ENCODE results near the gene C1RL.

Gene C1RL

DNA sequence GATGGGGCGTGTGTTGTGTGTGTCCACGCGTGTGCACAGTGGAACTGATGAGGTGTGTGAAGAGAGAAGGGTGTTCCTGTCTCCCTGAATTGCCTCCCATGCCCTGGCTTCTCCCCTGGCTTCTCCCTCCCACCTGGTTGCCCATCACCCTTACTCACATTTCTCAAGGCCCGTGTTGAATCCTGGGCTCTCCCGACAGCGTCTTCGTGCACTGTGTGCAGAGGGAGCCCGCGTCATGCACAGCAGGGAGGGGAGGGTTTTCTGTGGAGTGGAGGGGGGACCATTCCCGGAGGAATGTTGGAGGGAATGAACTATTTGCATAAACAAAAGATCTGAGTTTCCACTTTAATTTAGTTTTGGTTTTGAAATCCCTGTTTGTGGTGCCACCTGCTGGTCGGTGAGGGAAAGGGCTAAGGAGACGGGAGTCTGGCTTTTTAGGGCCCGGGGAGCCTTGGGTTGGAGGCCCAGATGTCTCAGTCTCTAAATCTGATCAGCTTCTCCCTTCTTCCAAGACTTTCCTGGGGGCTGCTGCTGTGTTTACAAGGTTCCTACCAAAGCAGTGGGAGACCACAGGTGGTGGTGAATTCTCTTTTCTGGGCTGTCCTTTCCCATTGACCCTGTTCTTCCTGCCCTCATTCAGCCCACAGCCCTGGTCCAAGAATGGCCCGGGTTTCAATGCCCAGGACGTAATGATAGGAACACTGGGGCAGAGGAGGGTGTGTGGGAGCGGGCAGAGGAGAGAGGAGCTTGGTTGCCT, 16.6 kb downstream of the C1RL start, which contains the start of gene C1R:
TSS of gene C1R (minus strand) at position 217 of the 757 bp plus-strand sequence. CDS start at position 160, 57 bp downstream.
- peaks cover 36% of the 10 kb centered on the region for H3K4me1 ChIP-seq (ENCODE audit: control insufficient read depth, insufficient read depth, low read length)
- peak within 1 kb of the TSS; percentile 81 for H3K27ac ChIP-seq (ENCODE audit: low read length)
- H3K9me3 ChIP-seq (ENCODE audit: control insufficient read depth in 2 of 2, low read length in 2 of 2) = no peaks in the 10 kb centered on the region
- H3K27me3 ChIP-seq (ENCODE audit: control insufficient read depth in 1 of 2, insufficient read depth in 2 of 2, low read length in 2 of 2) = no peaks in the 10 kb centered on the region
- H3K36me3 ChIP-seq (ENCODE audit: control insufficient read depth in 2 of 2, insufficient read depth in 2 of 2, low read length in 2 of 2) = peaks cover 10 to 16% of the 10 kb centered on the region in 2 donors
- H3K9ac ChIP-seq (ENCODE audit: low read length in 2 of 2) = peak within 1 kb of the TSS; percentile 85 to 90
- H3K4me3 ChIP-seq (ENCODE audit: low read length in 2 of 2) = peak within 1 kb of the TSS; percentile 87 to 91

DNA sequence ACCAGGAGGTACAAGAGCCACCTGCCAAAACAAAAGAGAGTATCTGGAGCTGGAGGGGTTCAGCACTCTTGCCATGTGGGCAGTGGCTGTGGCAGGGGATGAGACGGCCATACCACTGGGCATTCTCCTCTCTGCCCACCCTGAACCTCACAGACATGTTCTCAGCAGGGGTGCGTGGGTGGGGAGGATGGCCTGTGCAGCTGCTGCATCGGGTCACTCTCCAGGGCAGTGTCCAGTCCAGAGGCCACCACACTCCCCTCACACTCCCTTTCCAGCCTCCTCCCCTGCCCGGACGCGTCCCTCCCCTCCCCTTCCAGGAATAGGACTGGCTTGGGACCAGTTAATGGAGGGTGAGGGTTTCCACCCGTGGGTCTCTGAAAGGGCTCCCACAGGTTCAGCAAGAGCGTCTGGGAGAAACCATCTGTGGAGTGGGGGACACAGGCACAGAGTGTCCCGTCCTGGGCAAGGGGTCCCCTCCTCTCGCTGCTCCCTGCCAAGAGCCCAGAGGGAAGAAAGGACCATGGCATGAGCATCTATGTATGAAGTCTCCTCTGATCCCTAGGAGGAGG, 17.3 kb downstream of the C1RL start:
- H3K4me3 ChIP-seq (ENCODE audit: low read length in 2 of 2) = peak overlapping the region; percentile 87 to 91
- H3K4me1 ChIP-seq (ENCODE audit: control insufficient read depth, insufficient read depth, low read length) = peaks cover 36% of the 10 kb centered on the region
- peak overlapping the region; percentile 85 to 90 for H3K9ac ChIP-seq (ENCODE audit: low read length in 2 of 2)
- no peaks in the 10 kb centered on the region for H3K9me3 ChIP-seq (ENCODE audit: control insufficient read depth in 2 of 2, low read length in 2 of 2)
- peak overlapping the region; percentile 81 for H3K27ac ChIP-seq (ENCODE audit: low read length)
- H3K36me3 ChIP-seq (ENCODE audit: control insufficient read depth in 2 of 2, insufficient read depth in 2 of 2, low read length in 2 of 2) = peaks cover 10 to 20% of the 10 kb centered on the region in 2 donors
- no peaks in the 10 kb centered on the region for H3K27me3 ChIP-seq (ENCODE audit: control insufficient read depth in 1 of 2, insufficient read depth in 2 of 2, low read length in 2 of 2)

DNA sequence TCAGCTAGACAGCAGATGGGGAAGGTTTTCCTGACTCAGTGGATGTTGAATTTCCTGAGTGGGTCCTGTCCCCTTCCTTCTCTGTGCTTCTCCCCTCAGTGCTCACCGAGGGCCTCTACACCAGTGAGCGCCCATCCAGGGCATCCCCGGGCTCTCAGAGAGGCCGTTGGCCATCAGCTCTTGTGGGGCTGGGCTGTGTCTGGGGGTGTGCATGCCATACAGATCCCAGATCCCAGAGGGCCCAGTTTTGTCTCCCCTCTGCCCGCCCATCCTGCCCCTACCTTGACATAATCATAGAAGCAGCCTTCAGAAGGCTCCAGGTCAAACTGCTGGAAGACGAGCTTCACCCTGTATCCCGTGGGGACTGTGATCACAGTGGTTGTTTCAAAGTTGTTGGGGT, 17.8 kb downstream of the C1RL start:
- no peaks in the 10 kb centered on the region for H3K9me3 ChIP-seq (ENCODE audit: control insufficient read depth in 2 of 2, low read length in 2 of 2)
- peak overlapping the region; percentile 81 for H3K27ac ChIP-seq (ENCODE audit: low read length)

DNA sequence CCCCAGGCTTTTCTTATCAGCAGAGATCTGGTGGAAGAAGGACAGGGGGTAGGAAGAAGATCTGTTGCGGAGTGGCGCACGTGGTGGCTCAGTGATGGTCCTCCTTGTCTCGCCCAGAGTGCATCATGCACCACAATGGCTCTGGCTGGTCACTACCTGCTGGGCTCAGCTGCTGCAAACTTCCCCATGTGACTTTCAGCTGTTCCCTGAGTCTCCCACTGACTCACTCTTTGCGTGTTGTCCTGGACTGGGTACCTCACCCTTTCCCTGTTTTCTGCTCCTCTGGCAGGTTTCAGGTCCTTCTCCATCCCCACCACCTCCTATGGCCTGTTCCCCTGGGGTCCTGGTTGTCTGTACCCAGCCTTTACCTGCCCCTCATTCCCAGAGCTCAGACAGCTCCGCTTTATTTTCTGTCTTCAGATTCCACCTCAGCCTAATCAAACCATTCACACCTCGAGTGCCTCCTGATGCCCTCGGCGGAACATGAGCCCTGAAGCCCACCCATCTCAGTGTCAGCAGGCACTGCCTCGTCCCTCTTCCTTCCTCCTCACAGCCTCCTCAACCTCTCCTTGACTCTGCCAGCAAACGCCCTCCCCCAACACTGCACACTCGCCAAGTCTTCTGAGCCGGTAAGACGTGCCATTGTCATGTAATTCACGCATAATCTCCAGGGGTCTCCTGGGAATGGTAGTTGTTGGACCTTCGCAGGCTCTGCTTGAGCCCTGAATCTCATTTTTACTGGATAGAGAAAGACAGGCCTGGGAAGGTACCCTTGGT, 18.6 kb downstream of the C1RL start:
- Histone ChIP-seq H3K9me3 (ENCODE audit: control insufficient read depth in 2 of 2, low read length in 2 of 2) (no peaks in the 10 kb centered on the region), H3K9ac (ENCODE audit: low read length in 2 of 2) (peak overlapping the region; percentile 36 to 85), H3K4me1 (ENCODE audit: control insufficient read depth, insufficient read depth, low read length) (peaks cover 36% of the 10 kb centered on the region), H3K4me3 (ENCODE audit: low read length in 2 of 2) (peak overlapping the region; percentile 40 to 87), H3K36me3 (ENCODE audit: control insufficient read depth in 2 of 2, insufficient read depth in 2 of 2, low read length in 2 of 2) (peaks cover 23 to 33% of the 10 kb centered on the region in 2 donors), H3K27me3 (ENCODE audit: control insufficient read depth in 1 of 2, insufficient read depth in 2 of 2, low read length in 2 of 2) (no peaks in the 10 kb centered on the region), H3K27ac (ENCODE audit: low read length) (peak overlapping the region; percentile 81)

More for the DNA sequence above, 17.8 kb downstream of the C1RL start:
- Histone ChIP-seq H3K36me3 (ENCODE audit: control insufficient read depth in 2 of 2, insufficient read depth in 2 of 2, low read length in 2 of 2) (peaks cover 16 to 25% of the 10 kb centered on the region in 2 donors), H3K27me3 (ENCODE audit: control insufficient read depth in 1 of 2, insufficient read depth in 2 of 2, low read length in 2 of 2) (no peaks in the 10 kb centered on the region), H3K9ac (ENCODE audit: low read length in 2 of 2) (peak overlapping the region; percentile 85 to 90), H3K4me1 (ENCODE audit: control insufficient read depth, insufficient read depth, low read length) (peaks cover 36% of the 10 kb centered on the region), H3K4me3 (ENCODE audit: low read length in 2 of 2) (peak overlapping the region; percentile 87 to 91)

DNA sequence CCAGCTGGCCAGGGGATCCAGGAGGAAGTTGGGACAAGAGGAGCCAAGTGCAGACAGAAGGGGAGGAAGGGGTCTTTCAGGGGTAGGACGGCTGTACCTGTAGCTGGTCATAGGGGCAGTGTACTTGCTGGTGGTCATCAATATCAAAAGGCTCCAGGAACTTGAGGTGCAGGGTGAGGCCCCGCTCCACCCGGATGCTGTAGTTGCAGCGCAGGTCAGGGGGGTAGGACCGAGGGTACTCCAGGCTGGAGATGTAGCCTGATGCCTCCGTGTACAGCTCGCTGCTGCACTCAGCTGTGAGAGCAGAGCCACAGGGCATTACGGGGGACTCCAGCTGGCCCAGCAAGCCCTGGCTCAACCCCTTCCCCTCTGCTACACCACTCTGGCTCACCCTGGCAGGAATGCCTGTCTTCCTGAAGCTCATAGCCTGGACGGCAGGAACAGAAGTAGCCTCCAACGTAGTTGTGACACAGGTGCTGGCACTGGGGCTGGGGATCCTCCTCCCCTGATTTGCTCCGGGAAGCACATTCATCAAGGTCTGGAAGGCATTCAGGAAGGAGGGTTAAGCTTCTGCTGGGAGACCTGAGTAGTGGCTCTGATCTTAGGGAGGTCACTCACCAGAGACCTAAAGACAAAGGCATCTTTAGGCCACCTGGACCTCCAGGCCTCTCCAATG, 19.7 kb downstream of the C1RL start:
- no peaks in the 10 kb centered on the region for H3K9me3 ChIP-seq (ENCODE audit: control insufficient read depth in 2 of 2, low read length in 2 of 2)
- H3K27me3 ChIP-seq (ENCODE audit: control insufficient read depth in 1 of 2, insufficient read depth in 2 of 2, low read length in 2 of 2) = no peaks in the 10 kb centered on the region
- H3K36me3 ChIP-seq (ENCODE audit: control insufficient read depth in 2 of 2, insufficient read depth in 2 of 2, low read length in 2 of 2) = peaks cover 33 to 42% of the 10 kb centered on the region in 2 donors
- no peak overlapping the region for H3K27ac ChIP-seq (ENCODE audit: low read length)
- peaks cover 36% of the 10 kb centered on the region for H3K4me1 ChIP-seq (ENCODE audit: control insufficient read depth, insufficient read depth, low read length)
- H3K9ac ChIP-seq (ENCODE audit: low read length in 2 of 2) = no peak overlapping the region
- H3K4me3 ChIP-seq (ENCODE audit: low read length in 2 of 2) = peak overlapping the region in 1 of 2 donors; percentile 87

DNA sequence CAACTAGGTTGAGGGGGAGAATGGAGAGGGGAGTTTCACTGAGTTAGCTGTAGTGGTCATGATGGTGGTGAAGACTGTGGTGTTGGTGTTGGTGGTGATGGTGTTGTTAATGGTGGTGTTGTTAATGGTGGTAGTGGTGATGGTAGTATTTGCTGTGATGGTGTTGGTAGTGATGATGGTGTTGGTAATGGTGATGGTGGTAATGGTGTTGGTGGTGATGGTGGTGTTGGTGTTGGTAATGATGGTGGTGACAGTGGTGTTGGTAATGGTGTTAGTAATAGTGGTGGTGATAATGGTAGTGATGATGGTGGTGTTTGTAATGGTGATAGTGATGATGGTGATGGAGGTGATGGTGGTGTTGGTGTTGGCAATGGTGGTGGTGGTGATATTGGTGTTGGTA, 25.9 kb downstream of the C1RL start:
- peaks cover 41 to 52% of the 10 kb centered on the region in 2 donors for H3K36me3 ChIP-seq (ENCODE audit: control insufficient read depth in 2 of 2, insufficient read depth in 2 of 2, low read length in 2 of 2)
- no peak overlapping the region for H3K27ac ChIP-seq (ENCODE audit: low read length)
- peaks cover 15% of the 10 kb centered on the region for H3K4me1 ChIP-seq (ENCODE audit: control insufficient read depth, insufficient read depth, low read length)
- no peaks in the 10 kb centered on the region for H3K9me3 ChIP-seq (ENCODE audit: control insufficient read depth in 2 of 2, low read length in 2 of 2)
- no peak overlapping the region for H3K9ac ChIP-seq (ENCODE audit: low read length in 2 of 2)
- H3K27me3 ChIP-seq (ENCODE audit: control insufficient read depth in 1 of 2, insufficient read depth in 2 of 2, low read length in 2 of 2) = no peaks in the 10 kb centered on the region
- H3K4me3 ChIP-seq (ENCODE audit: low read length in 2 of 2) = no peak overlapping the region

DNA sequence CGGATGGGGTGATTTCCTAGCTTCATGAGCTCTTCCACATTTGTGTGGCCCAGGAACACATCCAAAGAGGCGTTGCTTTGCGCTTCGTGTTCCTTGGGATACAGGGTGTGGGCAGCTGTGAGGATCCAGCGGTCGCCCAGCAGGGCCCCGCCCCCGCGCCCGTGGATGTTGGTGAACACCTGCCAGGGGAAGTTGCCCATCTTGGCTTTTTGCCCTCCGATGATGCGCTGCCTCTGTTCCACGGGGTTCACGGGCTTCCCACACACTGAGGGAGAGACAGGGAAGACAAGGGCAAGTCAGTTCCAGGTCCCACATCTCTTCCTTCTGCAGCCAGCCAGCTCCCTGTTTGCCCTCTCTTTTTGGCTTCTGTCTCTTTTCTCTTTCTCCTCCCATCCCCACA, 28.0 kb downstream of the C1RL start:
- Histone ChIP-seq H3K9me3 (ENCODE audit: control insufficient read depth in 2 of 2, low read length in 2 of 2) (no peaks in the 10 kb centered on the region), H3K4me3 (ENCODE audit: low read length in 2 of 2) (no peak overlapping the region), H3K9ac (ENCODE audit: low read length in 2 of 2) (no peak overlapping the region), H3K4me1 (ENCODE audit: control insufficient read depth, insufficient read depth, low read length) (peaks cover 15% of the 10 kb centered on the region), H3K27me3 (ENCODE audit: control insufficient read depth in 1 of 2, insufficient read depth in 2 of 2, low read length in 2 of 2) (no peaks in the 10 kb centered on the region), H3K27ac (ENCODE audit: low read length) (no peak overlapping the region), H3K36me3 (ENCODE audit: control insufficient read depth in 2 of 2, insufficient read depth in 2 of 2, low read length in 2 of 2) (peaks cover 34 to 36% of the 10 kb centered on the region in 2 donors)

DNA sequence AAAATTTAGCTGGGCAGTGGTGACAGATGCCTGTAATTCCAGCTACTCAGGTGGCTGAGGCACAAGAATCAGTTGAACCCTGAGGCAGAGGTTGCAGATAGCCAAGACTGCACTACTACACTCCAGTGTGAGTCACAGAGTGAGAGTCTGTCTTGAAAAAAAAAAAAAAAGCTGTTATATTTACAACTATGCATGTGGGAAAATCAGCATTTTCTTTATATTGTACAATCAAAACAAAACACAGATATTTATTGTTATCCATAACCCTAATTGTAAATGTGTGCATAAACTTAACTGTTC, 29.2 kb downstream of the C1RL start:
- H3K27ac ChIP-seq (ENCODE audit: low read length) = peak overlapping the region; percentile 49
- H3K27me3 ChIP-seq (ENCODE audit: control insufficient read depth in 1 of 2, insufficient read depth in 2 of 2, low read length in 2 of 2) = no peaks in the 10 kb centered on the region
- H3K9me3 ChIP-seq (ENCODE audit: control insufficient read depth in 2 of 2, low read length in 2 of 2) = no peaks in the 10 kb centered on the region
- no peak overlapping the region for H3K9ac ChIP-seq (ENCODE audit: low read length in 2 of 2)
- H3K4me1 ChIP-seq (ENCODE audit: control insufficient read depth, insufficient read depth, low read length) = peaks cover 15% of the 10 kb centered on the region
- H3K4me3 ChIP-seq (ENCODE audit: low read length in 2 of 2) = no peak overlapping the region
- H3K36me3 ChIP-seq (ENCODE audit: control insufficient read depth in 2 of 2, insufficient read depth in 2 of 2, low read length in 2 of 2) = peaks cover 22 to 23% of the 10 kb centered on the region in 2 donors

DNA sequence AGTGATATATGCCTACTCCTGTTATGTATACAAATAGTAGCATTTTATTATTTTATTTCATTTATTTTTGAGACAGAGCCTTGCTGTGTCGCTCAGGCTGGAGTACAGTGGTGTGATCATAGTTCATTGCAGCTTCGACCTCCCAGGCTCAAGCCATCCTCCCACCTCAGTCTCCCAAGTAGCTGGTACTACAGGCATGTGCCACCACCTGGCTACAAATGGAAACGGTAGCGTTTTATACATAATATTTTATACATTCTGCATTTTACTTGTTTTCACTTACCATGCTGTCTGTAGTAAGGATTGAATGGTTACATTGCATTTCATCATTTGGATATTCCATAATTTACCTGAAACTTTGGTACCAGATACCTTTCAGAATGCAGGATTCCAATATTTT, 30.9 kb downstream of the C1RL start:
- Histone ChIP-seq H3K36me3 (ENCODE audit: control insufficient read depth in 2 of 2, insufficient read depth in 2 of 2, low read length in 2 of 2) (peaks cover 16 to 17% of the 10 kb centered on the region in 2 donors), H3K9ac (ENCODE audit: low read length in 2 of 2) (no peak overlapping the region), H3K27ac (ENCODE audit: low read length) (no peak overlapping the region), H3K9me3 (ENCODE audit: control insufficient read depth in 2 of 2, low read length in 2 of 2) (no peaks in the 10 kb centered on the region), H3K27me3 (ENCODE audit: control insufficient read depth in 1 of 2, insufficient read depth in 2 of 2, low read length in 2 of 2) (no peaks in the 10 kb centered on the region), H3K4me1 (ENCODE audit: control insufficient read depth, insufficient read depth, low read length) (peaks cover 15% of the 10 kb centered on the region), H3K4me3 (ENCODE audit: low read length in 2 of 2) (no peak overlapping the region)

DNA sequence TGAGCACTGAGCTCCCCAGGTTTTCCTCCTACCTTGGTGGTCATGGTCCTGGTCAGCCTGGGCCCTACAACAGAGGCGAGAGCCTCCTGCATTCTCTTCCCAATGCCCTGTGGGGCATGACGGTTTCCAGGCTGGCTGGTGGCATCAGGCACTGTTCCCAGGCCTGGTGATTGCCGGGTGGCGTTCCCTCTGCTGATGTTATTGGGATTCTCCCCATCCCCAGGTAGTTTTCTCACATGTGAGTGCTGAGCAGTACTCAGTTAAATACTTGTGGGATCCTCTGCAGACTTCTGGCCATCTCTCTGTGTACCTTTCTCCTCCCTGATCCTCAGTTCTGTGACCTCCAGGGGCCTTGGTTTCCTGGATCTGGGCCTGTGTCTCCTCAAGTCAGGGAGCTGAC, 32.5 kb downstream of the C1RL start:
- Histone ChIP-seq H3K4me1 (ENCODE audit: control insufficient read depth, insufficient read depth, low read length) (peaks cover 15% of the 10 kb centered on the region), H3K27ac (ENCODE audit: low read length) (no peak overlapping the region), H3K9me3 (ENCODE audit: control insufficient read depth in 2 of 2, low read length in 2 of 2) (no peaks in the 10 kb centered on the region), H3K36me3 (ENCODE audit: control insufficient read depth in 2 of 2, insufficient read depth in 2 of 2, low read length in 2 of 2) (peaks cover 8 to 9% of the 10 kb centered on the region in 2 donors), H3K9ac (ENCODE audit: low read length in 2 of 2) (no peak overlapping the region), H3K4me3 (ENCODE audit: low read length in 2 of 2) (no peak overlapping the region), H3K27me3 (ENCODE audit: control insufficient read depth in 1 of 2, insufficient read depth in 2 of 2, low read length in 2 of 2) (no peaks in the 10 kb centered on the region)
